ENCODE results near the gene GPC3. TPM values are rescaled to one million over a fixed set of nuclear protein-coding genes. Genes with fewer than 3 reads are reported as not detected.
A peak's percentile ranks its signal among the peaks of the same experiment; 100 is the strongest.

Gene GPC3
- total and polyA plus RNA-seq, 2 donors (not counting 3 experiments of a cell fraction or from before 2014, with no cell fraction given): not detected

- no peaks in the 10 kb centered on the region for H4K20me1 ChIP-seq (replicated peaks; ENCODE audit: control insufficient read depth, extremely low read depth, insufficient read depth, low read length)
Observed at GRCh38 chrX:133859336-133859735, 126.1 kb downstream of the GPC3 start.

More at GRCh38 chrX:133859336-133859735, 126.1 kb downstream of the GPC3 start:
- dilution Hi-C loops (cut with MboI; ENCODE audit: extremely low pct_ligation_motif_present, low sequenced_read_pairs): no loop called here
- no peaks in the 10 kb centered on the region for H3K36me3 ChIP-seq (ENCODE audit: control insufficient read depth in 2 of 2, extremely low read depth in 1 of 2, insufficient read depth in 2 of 2, low read length in 2 of 2)
- H3K79me2 ChIP-seq (ENCODE audit: control insufficient read depth, insufficient read depth, low read length): no peaks in the 10 kb centered on the region
- no peak for TF ChIP-seq CTCF (IDR thresholded peaks at IDR 0.05; ENCODE audit: extremely low read depth in 1 of 2, insufficient read depth in 1 of 2, low read depth in 1 of 2, low read length in 2 of 2)
- TF ChIP-seq EZH2 (IDR thresholded peaks at IDR 0.05; ENCODE audit: borderline replicate concordance, low read depth, low read length, severe bottlenecking): no peak
- no peak for TF ChIP-seq POLR2A (IDR thresholded peaks at IDR 0.05; ENCODE audit: low read depth, low read length)
- no peak for TF ChIP-seq JUN (IDR thresholded peaks at IDR 0.05; ENCODE audit: borderline replicate concordance, insufficient read depth, insufficient read length, low read depth)
- TF ChIP-seq GATA2 (IDR thresholded peaks at IDR 0.05; ENCODE audit: insufficient read depth, insufficient read length, low read depth, low read length): no peak
- no peak for TF ChIP-seq MAX (IDR thresholded peaks at IDR 0.05; ENCODE audit: insufficient read depth, insufficient read length)
- no peak for TF ChIP-seq FOS (IDR thresholded peaks at IDR 0.05; ENCODE audit: borderline replicate concordance, insufficient read depth, low read length)
- no peak for TF ChIP-seq POLR2AphosphoS5 (IDR thresholded peaks at IDR 0.05; ENCODE audit: insufficient read depth, low read depth, low read length)
- no peak for TF ChIP-seq MYC (IDR thresholded peaks at IDR 0.05; ENCODE audit: low read depth, low read length)
- no peaks in the 10 kb centered on the region for H3K4me1 ChIP-seq (ENCODE audit: control insufficient read depth, extremely low read depth, insufficient read depth, low read length)
- POLR2A ChIA-PET: no interaction called here
- no peak overlapping the region for H3K4me2 ChIP-seq (ENCODE audit: insufficient read depth, low read length)
- no peak overlapping the region for H3K4me3 ChIP-seq (replicated peaks in 1 of 3; ENCODE audit: insufficient read depth in 1 of 3, low read depth in 1 of 3, low read length in 3 of 3)
- CTCF ChIA-PET: no interaction called here
- BruUV-seq (replicated peaks): no TSS peak
- intact Hi-C loops (cut with micrococcal nuclease): no loop called here
- H3K9me3 ChIP-seq (replicated peaks; ENCODE audit: control insufficient read depth, insufficient read depth, low read length): no peaks in the 10 kb centered on the region
- H3K27me3 ChIP-seq (ENCODE audit: control insufficient read depth in 2 of 2, insufficient read depth in 2 of 2, low read length in 2 of 2): no peaks in the 10 kb centered on the region
- H3K27ac ChIP-seq (ENCODE audit: insufficient read depth, low read depth, low read length): no peak overlapping the region
- FAIRE-seq: peak; percentile 42
- no peak overlapping the region for H2AFZ ChIP-seq (ENCODE audit: low read depth, low read length)
- no peak for DNase-seq (ENCODE audit: low read depth, low spot score)
- no peaks in the 10 kb centered on the region for H3K9me1 ChIP-seq (replicated peaks; ENCODE audit: control insufficient read depth, extremely low read depth, insufficient read depth, low read length)
- no peak overlapping the region for H3K9ac ChIP-seq (replicated peaks; ENCODE audit: extremely low read depth, insufficient read depth, low read length)
